Measurements from ENCODE around the gene ZNF407.

- TF ChIP-seq CTCF (IDR thresholded peaks at IDR 0.05) (no peak), POLR2A (IDR thresholded peaks at IDR 0.05) (no peak)
Observed at GRCh38 chr18:74982946-74983635, 385.4 kb downstream of the ZNF407 start.

Measured in adrenal gland (tissue), 5 donors.